GM12874 (cell line): Measurements from ENCODE around the gene ZRANB1.

Source experiments
- TF ChIP-seq, protein P1 (sequence below): IDR thresholded peaks from 2 replicates; pipeline ENCODE4 v1.5.1; 2011; ENCODE audit warnings: low read depth, mild to moderate bottlenecking, control low read depth, low read length, moderate library complexity; ENCODE audit not compliant: insufficient read depth

ZRANB1 gene

DNA sequence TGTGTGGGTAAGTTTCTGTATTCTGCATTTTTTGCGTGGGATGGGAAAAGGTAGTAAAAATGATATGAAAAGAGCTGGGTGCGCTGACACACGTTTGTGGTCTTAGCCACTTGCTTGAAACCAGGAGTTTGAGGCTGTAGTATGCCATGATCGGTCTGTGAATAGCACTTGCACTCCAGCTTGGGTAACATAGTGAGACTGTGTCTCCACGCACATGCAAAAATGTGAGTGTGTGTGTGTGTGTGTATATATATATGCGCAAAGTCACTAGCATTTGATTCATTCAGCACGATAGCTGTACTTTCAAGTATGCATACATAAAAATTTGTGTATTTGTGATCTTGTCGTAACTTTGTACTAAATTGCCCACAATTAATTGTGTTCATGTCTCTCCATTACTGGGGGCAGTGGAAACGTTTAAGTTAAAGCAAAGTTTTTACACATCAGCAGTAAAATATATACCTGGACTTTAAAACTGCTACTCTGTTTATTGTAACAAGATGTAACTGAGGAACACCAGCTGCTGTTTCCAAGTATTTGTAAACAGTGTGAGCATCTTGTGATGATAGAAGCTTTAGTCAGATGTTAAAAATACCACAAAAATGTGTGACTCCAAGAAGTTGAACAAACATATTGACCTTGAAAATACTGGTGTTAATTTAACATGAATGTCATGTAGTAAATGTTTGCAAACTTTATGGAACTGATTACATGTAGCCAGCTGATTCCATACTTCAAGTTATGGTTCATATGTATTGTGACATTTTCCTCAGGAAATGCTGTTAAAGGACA lies 1.6 kb downstream of the ZRANB1 start:
- TF ChIP-seq, protein P1, sequence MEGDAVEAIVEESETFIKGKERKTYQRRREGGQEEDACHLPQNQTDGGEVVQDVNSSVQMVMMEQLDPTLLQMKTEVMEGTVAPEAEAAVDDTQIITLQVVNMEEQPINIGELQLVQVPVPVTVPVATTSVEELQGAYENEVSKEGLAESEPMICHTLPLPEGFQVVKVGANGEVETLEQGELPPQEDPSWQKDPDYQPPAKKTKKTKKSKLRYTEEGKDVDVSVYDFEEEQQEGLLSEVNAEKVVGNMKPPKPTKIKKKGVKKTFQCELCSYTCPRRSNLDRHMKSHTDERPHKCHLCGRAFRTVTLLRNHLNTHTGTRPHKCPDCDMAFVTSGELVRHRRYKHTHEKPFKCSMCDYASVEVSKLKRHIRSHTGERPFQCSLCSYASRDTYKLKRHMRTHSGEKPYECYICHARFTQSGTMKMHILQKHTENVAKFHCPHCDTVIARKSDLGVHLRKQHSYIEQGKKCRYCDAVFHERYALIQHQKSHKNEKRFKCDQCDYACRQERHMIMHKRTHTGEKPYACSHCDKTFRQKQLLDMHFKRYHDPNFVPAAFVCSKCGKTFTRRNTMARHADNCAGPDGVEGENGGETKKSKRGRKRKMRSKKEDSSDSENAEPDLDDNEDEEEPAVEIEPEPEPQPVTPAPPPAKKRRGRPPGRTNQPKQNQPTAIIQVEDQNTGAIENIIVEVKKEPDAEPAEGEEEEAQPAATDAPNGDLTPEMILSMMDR: no peak

DNA sequence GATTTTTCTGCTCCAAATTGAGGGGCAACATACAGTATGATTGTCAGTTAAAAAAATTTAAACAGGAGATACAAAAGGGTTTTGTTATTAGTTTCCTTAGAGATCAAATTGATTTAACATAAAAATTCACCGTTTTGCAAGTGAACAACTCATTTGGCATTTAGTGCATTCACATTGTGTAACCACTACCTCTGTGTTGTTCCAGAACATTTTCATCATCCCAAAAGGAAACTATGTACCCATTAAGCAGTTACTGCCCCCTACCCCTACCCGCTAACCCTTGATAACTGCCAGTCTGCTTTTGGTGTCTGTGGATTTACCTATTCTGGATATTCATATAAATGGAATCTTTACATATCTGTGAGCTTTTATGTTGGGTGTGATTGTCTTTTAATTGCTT lies 3.1 kb downstream of the ZRANB1 start:
- TF ChIP-seq, protein P1: no peak

DNA sequence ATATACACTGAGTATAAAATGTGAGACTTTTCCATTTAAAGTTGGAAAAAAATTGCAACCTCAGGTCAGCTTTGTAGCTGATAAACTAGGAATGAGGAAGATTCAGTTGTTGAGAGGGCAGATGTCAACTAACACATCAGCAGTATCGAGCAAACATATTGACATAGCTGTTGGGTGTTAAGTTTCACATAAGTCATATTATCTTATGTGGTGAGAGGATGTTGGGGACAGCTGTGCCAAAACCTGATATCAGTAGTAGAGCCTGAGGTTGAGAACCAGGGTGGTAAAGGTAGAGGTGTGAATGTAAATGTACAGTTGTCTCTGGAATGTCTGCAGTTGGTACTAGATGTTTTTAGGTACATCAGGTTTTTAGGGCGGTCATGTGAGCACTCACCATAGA lies 5.0 kb downstream of the ZRANB1 start:
- TF ChIP-seq, protein P1: no peak

DNA sequence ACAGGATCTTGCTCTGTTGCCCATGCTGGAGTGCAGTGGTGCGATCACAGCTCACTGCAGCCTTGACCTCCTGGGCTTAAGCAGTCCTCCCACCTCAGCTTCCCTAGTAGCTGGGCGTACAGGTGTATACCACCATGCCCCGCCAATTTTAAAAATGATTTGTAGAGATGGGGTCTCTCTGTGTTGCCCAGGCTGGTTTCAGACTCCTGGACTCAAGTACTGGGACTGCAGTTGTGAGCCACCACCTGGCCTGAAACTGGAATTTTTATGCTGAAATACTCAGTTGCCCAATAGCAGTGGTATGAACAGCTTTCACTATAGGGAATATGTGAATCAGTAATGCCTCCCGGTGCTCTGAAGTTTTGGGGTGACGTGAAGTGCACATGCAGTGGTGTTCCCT lies 7.6 kb downstream of the ZRANB1 start:
- TF ChIP-seq, protein P1: no peak

DNA sequence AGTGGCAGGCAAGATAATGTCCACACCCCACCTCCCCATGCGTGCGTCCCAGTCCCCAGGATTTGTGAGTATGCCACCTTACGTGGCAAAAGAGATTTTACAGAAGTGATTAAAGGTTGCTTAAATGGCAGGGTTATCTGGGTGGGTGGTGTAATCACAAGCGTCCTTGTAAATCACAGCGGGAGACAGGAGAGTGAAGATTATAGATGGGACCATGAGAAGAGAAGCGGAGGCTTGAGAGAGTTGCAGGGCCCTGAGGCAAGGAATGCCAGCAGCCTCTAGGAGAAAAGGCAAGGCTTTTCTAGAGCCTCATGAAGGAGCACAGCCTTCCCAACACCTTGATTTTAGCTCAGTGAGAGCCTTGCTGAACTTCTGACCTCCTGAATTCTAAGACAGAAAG lies 10.2 kb downstream of the ZRANB1 start:
- TF ChIP-seq, protein P1: no peak

DNA sequence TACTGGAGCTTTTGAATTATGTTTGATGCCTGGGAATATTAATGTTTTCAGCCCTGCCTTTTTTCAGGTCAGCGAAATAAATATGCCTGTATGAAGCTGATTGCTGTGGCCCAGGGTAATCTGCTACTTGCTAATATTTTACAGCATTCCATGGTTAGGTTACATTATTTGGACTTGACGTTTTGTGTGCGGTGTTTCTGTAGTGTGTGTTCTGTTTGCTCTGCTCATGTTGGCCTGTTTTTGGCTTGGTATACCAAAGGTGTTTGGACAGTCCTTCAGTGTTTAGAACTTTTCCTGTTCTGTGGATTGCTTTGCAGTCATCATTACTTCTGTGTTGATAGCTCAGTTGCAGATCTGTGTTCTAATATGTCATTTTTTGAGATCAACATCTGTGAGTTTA lies 11.5 kb downstream of the ZRANB1 start:
- TF ChIP-seq, protein P1: no peak

DNA sequence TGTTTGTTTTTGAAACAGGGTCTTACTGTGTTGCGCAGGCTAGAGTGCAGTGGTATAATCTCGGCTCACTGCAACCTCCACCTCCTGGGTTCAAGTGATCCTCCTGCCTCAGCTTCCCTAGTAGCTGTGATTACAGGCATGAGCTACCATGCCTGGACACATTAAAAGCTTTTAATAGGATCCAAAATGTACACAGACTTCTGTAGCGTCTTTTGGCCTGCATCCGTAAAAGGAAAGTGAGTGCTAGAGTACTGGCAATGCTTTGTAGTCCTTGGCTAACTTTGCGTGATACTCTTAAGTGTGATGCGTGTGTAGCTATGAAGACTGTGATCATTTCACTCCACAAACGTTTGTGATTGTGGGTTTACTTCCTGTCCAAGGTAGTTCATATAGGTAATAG lies 13.3 kb downstream of the ZRANB1 start:
- TF ChIP-seq, protein P1: no peak
